ENCODE data around the gene BCKDK.

The BCKDK gene

DNA sequence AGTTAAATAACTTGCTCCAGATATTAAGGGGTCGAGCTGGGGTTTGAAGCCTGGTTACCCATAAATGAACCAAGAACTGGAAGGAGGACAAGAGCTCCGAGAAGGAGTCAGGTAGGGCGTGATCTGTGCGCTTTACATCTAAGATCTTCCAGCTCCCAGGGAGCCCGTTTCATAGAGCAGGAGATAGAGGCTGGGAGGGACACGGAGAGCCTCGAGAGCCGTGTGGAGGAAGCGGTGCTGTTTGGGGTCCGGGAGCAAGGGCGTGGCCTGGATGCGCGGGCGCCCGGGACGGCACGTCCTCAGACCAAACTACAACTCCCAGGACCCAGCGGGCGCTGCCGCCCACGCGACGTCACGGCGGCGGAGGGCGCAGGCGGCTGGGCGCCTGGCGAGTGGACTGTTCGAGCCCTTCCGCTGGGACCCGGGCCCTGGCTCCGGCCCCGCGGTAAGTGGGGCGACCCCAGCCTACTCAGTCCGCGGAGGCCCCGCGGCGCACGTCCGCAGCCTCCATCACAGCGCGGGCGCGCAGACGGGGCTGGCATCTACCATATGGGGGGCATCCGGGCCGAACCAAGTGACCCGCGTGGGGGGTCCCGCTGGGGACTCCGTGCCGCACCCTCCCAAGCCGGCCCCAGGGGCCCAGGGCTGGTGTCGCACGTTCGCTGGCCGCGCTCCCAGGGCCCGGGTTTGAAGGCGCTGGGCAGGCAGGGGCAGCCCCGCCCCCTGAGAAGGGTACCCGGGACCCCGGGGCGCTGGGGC is at the start of gene BCKDK:
BCKDK (plus strand) TSS at position 352 of the 759 bp plus-strand sequence. CDS start 838 bp downstream, outside the sequence.
- TF ChIP-seq, protein P1, sequence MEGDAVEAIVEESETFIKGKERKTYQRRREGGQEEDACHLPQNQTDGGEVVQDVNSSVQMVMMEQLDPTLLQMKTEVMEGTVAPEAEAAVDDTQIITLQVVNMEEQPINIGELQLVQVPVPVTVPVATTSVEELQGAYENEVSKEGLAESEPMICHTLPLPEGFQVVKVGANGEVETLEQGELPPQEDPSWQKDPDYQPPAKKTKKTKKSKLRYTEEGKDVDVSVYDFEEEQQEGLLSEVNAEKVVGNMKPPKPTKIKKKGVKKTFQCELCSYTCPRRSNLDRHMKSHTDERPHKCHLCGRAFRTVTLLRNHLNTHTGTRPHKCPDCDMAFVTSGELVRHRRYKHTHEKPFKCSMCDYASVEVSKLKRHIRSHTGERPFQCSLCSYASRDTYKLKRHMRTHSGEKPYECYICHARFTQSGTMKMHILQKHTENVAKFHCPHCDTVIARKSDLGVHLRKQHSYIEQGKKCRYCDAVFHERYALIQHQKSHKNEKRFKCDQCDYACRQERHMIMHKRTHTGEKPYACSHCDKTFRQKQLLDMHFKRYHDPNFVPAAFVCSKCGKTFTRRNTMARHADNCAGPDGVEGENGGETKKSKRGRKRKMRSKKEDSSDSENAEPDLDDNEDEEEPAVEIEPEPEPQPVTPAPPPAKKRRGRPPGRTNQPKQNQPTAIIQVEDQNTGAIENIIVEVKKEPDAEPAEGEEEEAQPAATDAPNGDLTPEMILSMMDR (IDR thresholded peaks at IDR 0.05): no peak
- Histone ChIP-seq H3K4me1 (ENCODE audit: control insufficient read depth in 1 of 2, insufficient read depth in 1 of 2, low read depth in 1 of 2, low read length in 1 of 2) (peaks cover 26 to 38% of the 10 kb centered on the region in 2 experiments), H3K4me3 (ENCODE audit: low read depth in 1 of 2, low read length in 1 of 2) (peak within 1 kb of the TSS; percentile 88 to 98)

DNA sequence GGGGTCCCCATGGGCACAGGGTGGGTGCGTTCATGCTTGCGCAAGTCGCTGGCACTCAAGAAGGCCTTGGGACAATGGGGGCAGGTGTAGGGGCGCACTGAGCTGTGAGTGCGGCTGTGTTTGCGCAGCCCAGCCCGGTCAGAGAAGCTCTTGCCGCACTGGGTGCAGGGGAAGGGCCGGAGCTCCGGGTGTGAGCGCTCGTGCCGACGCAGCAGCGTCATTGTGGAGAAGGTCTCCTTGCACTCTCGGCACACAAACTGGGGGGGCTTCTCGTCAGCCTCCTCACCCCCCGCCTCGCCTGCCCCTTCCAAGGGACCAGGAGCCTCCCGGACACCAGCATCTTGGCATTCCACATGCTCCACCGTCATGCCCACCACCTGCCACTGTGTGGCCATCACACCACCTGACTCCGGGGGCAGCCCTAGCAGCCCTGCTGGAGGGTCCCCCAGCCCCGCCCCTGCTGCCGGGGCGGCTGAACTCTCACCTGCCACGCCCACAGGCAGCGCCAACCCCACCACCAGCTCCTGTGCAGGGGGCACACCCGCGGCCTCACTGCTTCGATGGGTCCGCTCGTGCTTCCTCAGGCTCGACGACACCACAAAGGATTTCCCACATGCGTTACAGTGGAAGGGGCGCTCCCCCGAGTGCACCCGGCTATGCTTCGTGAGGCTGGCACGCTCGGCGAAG is 46.9 kb upstream of the BCKDK start:
- TF ChIP-seq, protein P1 (IDR thresholded peaks at IDR 0.05): no peak
- H3K4me1 ChIP-seq (ENCODE audit: control insufficient read depth in 1 of 2, insufficient read depth in 1 of 2, low read depth in 1 of 2, low read length in 1 of 2): peaks cover 5 to 6% of the 10 kb centered on the region in 2 experiments
- H3K36me3 ChIP-seq: peaks cover 35% of the 10 kb centered on the region
- H3K4me3 ChIP-seq (ENCODE audit: low read depth in 1 of 2, low read length in 1 of 2): no peak overlapping the region
- no peaks in the 10 kb centered on the region for H3K9me3 ChIP-seq
- H3K27me3 ChIP-seq: no peaks in the 10 kb centered on the region
- no peak overlapping the region for H3K27ac ChIP-seq

More for the DNA sequence above, at the start of gene BCKDK:
- no peaks in the 10 kb centered on the region for H3K27me3 ChIP-seq
- peaks cover 37% of the 10 kb centered on the region for H3K36me3 ChIP-seq
- H3K27ac ChIP-seq: peak within 1 kb of the TSS; percentile 93
- H3K9me3 ChIP-seq: no peaks in the 10 kb centered on the region

DNA sequence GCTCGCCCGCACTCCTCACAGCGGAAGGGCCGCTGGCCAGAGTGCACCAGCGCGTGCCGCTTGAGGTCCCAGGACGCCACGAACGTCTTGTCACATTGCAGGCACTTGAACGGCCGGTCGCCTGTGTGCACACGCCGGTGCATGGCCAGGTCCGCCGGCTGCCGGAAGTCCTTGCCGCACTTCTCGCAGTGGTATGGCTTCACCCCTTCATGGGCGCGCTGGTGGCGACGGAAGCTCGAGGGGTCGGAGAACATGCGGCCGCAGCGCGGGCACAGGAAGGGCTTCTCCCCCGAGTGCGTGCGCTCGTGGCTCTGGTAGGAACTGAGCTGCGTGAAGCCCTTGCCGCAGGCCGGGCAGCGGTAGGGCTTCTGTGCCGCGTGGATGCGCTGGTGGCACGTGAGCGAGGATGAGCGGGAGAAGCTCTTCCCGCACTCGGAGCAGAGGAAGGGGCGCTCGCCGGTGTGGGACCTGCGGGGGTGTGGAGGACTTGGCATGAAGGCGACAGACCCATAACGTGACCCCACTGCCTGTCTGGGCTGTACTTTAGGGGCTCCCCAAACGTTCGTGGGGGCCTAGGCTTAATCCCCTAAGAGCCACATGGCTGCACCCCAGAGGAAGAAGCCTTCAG is 46.3 kb upstream of the BCKDK start:
- Histone ChIP-seq H3K4me1 (ENCODE audit: control insufficient read depth in 1 of 2, insufficient read depth in 1 of 2, low read depth in 1 of 2, low read length in 1 of 2) (peaks cover 6 to 9% of the 10 kb centered on the region in 2 experiments), H3K36me3 (peaks cover 35% of the 10 kb centered on the region), H3K27me3 (no peaks in the 10 kb centered on the region), H3K9me3 (no peaks in the 10 kb centered on the region), H3K4me3 (ENCODE audit: low read depth in 1 of 2, low read length in 1 of 2) (no peak overlapping the region), H3K27ac (no peak overlapping the region)
- TF ChIP-seq, protein P1 (IDR thresholded peaks at IDR 0.05): no peak

DNA sequence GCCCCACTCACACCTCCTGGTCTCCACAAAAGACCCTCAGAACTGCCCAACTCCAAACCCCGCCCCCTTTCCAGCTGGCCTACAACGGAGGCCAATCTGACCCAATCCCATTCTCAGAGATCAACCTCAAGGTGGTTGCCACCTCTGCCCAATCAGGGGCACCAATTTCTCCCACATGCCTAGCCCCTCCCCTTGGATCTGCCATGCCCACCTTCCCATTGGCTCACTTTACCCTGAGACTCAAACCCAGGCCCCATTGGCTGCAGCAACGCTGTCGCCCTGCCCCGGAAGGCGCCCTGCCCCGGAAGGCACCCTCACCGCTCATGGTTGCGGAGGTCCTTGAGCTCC is 44.7 kb upstream of the BCKDK start:
- no peaks in the 10 kb centered on the region for H3K9me3 ChIP-seq
- no peak overlapping the region for H3K4me3 ChIP-seq (ENCODE audit: low read depth in 1 of 2, low read length in 1 of 2)
- H3K36me3 ChIP-seq: peaks cover 30% of the 10 kb centered on the region
- no peaks in the 10 kb centered on the region for H3K27me3 ChIP-seq
- TF ChIP-seq, protein P1 (IDR thresholded peaks at IDR 0.05): no peak
- H3K4me1 ChIP-seq (ENCODE audit: control insufficient read depth in 1 of 2, insufficient read depth in 1 of 2, low read depth in 1 of 2, low read length in 1 of 2): peaks cover 6 to 9% of the 10 kb centered on the region in 2 experiments
- no peak overlapping the region for H3K27ac ChIP-seq

DNA sequence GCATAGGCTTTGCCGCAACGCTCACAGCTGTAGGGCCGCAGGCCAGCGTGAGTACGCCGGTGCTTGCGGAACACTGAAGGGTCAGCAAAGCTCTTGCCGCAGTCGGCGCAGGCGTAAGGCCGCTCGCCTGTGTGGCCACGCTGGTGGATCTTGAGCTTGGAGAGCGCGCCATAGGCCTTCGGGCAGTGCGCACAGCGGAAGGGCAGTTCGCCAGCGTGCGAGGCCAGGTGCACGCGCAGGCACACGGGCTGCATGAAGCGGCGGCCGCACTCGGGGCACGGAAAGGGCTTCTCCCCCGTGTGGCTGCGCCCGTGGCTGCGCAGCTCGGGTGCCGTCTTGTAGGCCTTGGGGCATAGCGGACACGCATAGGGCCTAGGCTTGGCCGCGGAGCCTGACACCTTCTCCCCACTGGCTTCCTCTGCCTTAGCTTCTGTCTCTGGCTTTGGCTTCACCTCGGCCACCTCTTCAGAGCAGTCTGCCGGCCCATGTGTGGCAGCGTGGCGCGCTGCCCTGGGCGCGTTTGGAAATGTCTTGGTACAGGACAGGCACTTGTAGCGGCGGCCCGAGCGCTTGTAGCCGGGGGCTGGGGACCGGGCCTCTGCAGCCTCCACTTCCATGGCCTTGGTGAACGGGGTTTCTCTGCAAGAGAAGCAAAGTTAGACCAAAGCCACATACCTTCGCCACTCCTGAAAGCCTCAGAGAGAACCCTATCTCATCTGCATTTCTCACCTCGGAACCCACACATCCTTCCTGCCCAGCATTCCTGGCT is 44.2 kb upstream of the BCKDK start:
- no peaks in the 10 kb centered on the region for H3K9me3 ChIP-seq
- H3K36me3 ChIP-seq: peaks cover 29% of the 10 kb centered on the region
- TF ChIP-seq, protein P1 (IDR thresholded peaks at IDR 0.05): no peak
- H3K4me1 ChIP-seq (ENCODE audit: control insufficient read depth in 1 of 2, insufficient read depth in 1 of 2, low read depth in 1 of 2, low read length in 1 of 2): peaks cover 6 to 9% of the 10 kb centered on the region in 2 experiments
- no peak overlapping the region for H3K27ac ChIP-seq
- H3K27me3 ChIP-seq: no peaks in the 10 kb centered on the region
- H3K4me3 ChIP-seq (ENCODE audit: low read depth in 1 of 2, low read length in 1 of 2): no peak overlapping the region

All from neutrophil (primary cell).